ENCODE data around the gene IFNGR2. TPM values are rescaled to one million over a fixed set of nuclear protein-coding genes. Genes with fewer than 3 reads are reported as not detected.

IFNGR2 gene
- total and polyA plus RNA-seq, 2 experiments from 2014 or later: 21.9 to 29.4 TPM

- Histone ChIP-seq H3K27ac (ENCODE audit: low read depth) (no peak overlapping the region), H3K79me2 (replicated peaks; ENCODE audit: insufficient read depth) (no peaks in the 10 kb centered on the region), H3K4me2 (no peak overlapping the region), H4K20me1 (replicated peaks; ENCODE audit: insufficient read depth) (no peaks in the 10 kb centered on the region), H3K27me3 (ENCODE audit: insufficient read depth) (no peaks in the 10 kb centered on the region), H3K36me3 (ENCODE audit: insufficient read depth) (no peaks in the 10 kb centered on the region; the same call in 1 of the 2 replicates), H3F3A (replicated peaks; ENCODE audit: low read depth) (no peaks in the 10 kb centered on the region; the same call in 1 of the 2 replicates), H3K9me2 (ENCODE audit: insufficient read depth) (no peaks in the 10 kb centered on the region), H2AFZ (no peak overlapping the region), H3K4me1 (ENCODE audit: insufficient read depth) (peaks cover 6% of the 10 kb centered on the region; the same call in 1 of the 2 replicates), H3K4me3 (no peak overlapping the region)
- no peak for ATAC-seq
- no peak for TF ChIP-seq EZH2 (IDR thresholded peaks at IDR 0.05; ENCODE audit: low read depth, unreplicated experiment)
- TF ChIP-seq REST (IDR thresholded peaks at IDR 0.05; ENCODE audit: unreplicated experiment): no peak
- TF ChIP-seq STAT1 (IDR thresholded peaks at IDR 0.05; ENCODE audit: unreplicated experiment): no peak
- no peak for TF ChIP-seq JUNB (IDR thresholded peaks at IDR 0.05; ENCODE audit: unreplicated experiment)
- TF ChIP-seq NANOG (IDR thresholded peaks at IDR 0.05; ENCODE audit: borderline replicate concordance): no peak
- TF ChIP-seq EZH2phosphoT487 (IDR thresholded peaks at IDR 0.05; ENCODE audit: unreplicated experiment): no peak
- no peak for TF ChIP-seq ZNF331 (CRISPR knock-in tag; IDR thresholded peaks at IDR 0.05; ENCODE audit: low read depth)
- TF ChIP-seq ZNF462 (CRISPR knock-in tag; IDR thresholded peaks at IDR 0.05): no peak
- TF ChIP-seq CREB1 (CRISPR knock-in tag; IDR thresholded peaks at IDR 0.05; ENCODE audit: low read depth): no peak
- TF ChIP-seq CTCF (conservative IDR thresholded peaks at IDR 0.05; ENCODE audit: low read depth in 2 of 2): no peak
- no peak for TF ChIP-seq ETS1 (IDR thresholded peaks at IDR 0.05)
- no peak for TF ChIP-seq POLR2AphosphoS5 (IDR thresholded peaks at IDR 0.05; ENCODE audit: low read depth)
- TF ChIP-seq ZNF114 (CRISPR knock-in tag; IDR thresholded peaks at IDR 0.05): no peak
- H3K36me3 Mint-ChIP-seq (ENCODE audit: low read depth): peaks cover 20% of the 10 kb centered on the region
- DNase-seq (ENCODE audit: low spot score): no peak
- H3K9me3 Mint-ChIP-seq: peaks cover 10% of the 10 kb centered on the region; the same call in 2 of the 3 replicates
- H3K27me3 Mint-ChIP-seq (ENCODE audit: insufficient read depth, low read depth, poor library complexity): no peaks in the 10 kb centered on the region
- no peak overlapping the region for H3K27ac Mint-ChIP-seq
- H3K4me1 Mint-ChIP-seq: peaks cover 15% of the 10 kb centered on the region
- H3K4me3 Mint-ChIP-seq: no peak overlapping the region
Measured at GRCh38 chr21:33360281-33360680, 42.9 kb upstream of the IFNGR2 start.
